GM21423 (cell line): ENCODE results near the gene PPP2CA.

ENCODE experiments used
- ATAC-seq: cut with Tn5 transposase; IDR thresholded peaks from one replicate; pipeline ENCODE4 v1.9.1; 2021; ENCODE audit warnings: mild to moderate bottlenecking, moderate library complexity; ENCODE audit not compliant: unreplicated experiment

PPP2CA gene

DNA sequence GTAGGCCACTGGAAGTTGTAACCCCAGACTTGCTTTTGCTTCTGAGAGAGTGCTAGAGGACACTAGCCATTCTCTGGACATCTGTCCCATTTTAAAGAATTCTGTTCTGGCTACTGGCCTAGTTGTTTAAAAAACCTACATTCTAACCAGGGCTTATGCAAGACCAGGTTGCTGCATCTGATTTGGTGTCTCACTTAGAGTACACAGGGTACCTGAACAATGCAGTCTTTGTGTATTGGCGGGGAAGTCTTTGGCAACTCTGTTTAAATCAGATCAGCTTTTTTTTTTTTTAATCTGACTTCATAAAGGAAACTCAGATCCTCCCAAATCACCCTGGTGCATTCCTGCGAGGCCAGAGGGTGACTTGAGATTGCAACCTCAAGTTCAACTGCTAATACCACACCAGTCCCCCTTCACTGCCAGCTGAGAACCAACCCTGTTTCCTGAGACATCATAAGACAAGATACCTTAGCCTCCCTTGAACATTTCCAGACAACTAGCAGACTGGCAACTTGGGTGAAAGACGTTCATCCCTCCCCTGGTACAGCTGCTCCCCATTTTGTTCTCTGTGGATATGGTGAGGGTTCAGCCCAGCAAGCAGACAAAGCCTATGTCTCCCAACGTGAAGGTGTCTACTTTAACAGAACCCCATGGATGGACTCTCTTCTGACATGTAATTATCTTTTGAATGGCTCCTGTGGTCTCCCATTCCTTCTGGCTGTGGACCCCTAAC is 76.1 kb downstream of the PPP2CA start:
- no peak for ATAC-seq

DNA sequence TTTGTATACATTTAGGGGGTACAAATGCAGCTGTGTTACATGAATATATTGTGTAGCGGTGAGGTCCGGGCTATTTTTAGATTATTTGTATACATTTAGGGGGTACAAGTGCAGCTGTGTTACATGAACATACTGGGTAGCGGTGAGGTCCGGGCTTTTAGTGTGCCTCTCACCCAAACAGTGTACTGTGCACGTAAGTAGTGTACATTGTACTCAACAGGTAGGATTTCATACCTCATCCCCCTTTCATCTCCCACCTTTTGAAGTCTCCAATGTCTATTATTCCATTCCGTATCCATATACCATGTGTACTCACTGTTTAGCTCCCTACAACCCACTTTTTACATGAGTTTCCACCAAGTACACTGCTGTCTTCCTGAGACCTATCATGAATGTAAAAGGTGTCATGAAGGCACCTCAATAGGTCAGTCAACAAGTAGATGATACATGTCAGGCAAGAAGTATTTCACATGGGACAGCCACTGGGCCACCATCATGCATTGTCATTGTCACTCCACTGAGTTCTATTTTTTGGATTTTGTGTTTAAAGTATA is 76.8 kb downstream of the PPP2CA start:
- ATAC-seq, result no peak

DNA sequence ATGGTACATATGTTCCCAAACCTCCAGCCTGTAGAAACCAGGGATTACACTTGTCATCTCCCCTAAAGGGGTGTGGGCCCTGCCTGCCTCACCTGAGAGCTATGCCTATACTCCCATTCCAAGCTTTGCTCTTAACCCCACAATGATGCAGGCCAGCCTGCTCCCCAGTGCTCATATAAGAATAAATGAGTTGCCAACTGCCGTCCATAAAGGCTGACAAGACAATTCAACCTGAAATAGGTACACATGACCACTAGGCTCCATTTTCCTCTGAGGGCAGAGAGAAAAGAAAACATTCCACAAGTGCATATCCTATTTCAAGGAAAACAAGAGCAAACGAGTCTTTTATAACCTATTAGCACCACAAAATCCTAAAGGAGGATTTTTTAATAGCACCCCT is 77.6 kb downstream of the PPP2CA start:
- no peak for ATAC-seq

DNA sequence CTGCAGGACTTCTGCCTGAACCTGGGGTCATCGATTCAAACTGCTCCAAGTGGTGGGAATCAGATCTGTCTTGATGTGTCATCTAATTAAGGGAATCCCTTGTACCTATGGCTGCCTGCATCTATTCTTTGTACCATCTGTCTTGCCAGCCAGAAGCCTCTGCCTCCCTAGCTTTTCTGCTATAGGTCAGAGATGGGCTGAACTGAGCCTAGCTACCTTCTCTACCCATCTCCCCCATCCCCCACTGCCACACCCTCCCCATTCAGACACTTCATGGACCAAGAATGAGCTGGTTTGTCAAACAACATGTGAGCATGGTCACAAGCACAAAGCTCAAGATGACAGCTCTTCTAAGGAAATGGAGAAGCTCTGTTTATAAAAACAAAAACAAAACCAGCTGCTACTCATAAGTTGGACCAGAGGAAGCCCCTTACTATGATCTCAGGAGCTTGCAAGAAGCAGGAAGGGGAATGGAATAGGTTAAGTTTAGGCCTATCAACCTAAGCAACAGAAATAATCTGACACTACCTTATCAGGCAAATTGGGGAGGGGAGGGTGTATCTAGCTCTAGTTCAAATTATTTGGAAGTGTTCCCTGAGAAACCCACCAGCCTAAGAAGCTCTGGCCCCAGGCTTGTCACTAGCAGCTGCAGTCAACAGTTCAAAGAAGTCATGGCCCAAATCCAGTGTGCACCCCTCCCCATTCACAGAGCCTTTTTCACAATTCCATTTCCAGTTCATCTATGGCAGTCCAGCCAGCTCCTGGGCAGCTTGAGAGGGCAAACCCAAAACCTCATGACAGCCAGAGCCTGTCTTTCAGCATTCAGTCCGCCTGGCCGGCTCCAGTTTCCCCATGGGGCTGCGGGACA is 79.0 kb downstream of the PPP2CA start:
- ATAC-seq, result no peak

DNA sequence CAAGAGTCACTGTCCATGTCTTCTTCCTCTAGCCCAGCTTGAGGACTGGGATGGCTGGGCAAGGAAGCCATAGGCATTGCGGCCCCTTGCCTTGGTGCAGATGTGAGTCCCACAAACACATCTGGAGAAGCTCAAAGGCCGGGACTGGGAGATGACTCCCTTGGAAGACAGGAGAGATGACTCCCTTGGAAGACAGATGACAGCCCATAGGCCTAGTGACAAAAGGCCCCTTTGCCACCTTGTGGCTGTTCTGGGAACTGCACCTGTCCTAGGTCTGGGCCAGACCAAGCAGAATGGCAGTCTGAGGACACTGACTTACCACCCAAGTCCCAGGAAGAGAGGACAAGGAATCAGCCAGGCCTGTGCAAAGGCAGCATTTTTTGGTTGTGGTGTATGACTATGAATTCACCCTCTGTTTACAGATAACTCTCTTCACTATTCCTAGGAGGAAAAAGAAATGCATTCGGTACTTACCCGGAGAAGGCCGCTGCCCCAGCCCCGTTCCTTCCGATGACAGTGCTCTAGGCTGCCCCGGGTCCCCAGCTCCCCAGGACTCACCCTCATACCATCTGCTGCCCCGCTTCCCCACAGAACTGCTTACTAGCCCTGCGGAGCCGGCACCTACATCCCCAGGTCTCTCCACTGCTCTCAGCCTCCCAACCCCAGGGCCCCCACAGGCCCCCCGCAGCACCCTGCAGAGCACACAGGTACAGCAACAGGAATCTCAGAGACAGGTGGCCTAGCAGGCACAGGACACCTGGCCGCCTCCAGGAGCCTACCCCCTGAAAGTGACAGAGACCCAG is 79.9 kb downstream of the PPP2CA start:
- no peak for ATAC-seq

DNA sequence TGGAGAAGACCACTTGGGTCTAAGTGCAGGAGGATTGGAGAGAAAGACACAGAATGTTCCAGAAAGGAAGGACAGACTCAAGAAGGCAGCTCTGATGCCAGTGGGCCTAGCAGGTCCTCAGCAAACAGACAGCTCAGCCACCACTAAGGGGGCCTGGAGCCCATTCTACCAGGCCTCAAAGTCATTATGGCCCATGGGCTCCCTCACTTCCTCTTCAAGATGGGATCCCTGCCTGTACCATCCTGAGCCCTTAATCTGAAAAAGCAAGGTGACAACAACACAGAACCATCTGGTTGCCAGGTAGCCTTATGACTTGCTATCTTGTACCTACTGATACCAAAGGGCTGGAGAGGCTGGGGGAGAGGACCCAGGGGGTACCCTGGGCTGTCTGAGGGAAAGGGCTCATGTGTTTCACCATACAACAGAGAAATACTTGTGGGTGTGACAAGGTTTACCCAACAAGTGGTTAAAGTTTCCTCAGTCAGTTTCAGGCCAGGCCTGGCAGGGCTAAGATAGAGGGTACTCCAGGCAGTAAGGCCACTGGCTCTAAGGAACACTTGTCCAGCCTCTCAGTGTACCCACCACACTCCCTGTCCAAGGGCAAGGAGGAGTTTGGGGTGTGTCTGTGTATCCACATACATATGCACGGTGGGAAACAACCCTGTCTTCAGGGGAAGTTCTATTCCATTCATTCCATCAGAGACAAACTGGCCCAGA is 80.7 kb downstream of the PPP2CA start:
- ATAC-seq, result no peak
